Measurements from ENCODE around the gene MAGEL2.
A peak's percentile ranks its signal among the peaks of the same experiment; 100 is the strongest.

Gene MAGEL2

DNA sequence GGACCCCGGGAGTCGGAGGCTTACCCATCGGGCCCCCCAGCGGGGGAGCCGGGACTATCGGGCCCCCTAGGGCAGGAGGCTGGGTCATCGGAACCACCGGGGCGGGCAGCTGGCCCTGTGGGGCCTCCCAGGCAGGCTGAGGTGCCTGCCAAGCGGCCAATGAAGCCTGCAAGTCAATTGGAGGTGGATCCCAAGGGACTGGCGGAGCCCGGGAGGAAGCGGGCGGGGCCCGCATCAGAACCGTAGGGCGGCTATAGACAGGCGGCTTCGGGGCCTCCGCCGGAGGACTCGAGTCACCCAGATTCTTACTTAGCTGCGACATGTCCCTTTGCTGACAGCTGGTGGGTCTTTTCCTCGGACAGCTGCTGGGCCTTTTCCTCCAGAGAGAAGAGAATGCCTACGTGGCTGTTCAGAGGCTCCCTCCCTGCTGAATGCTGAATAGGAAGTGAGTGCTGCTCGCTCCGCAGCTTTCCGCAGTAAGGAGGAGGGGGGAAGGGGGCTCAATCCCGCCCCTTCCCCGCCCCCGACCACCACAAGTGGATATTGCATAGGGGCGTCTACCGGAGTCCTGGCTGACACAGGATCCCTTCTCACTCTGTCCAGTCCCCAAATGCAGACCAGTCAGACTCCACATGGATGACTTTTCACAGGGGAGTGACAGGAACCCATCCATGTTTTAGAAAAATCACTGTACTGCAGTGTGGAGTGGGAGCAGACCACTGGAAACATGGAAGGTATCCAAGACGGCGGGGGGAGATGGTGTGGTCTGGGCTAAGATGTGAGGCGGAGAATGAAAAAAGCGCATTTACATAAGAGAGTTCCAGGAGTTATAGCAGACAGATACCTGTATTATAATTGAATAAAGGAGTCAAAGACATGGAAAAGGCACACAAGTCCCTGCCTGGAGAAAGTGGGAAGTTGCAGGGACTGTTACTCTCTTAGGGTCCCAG is at the start of gene MAGEL2:
MAGEL2 (minus strand) TSS at position 447 of the 950 bp plus-strand sequence; CDS start at position 322, 125 bp downstream.
- no peak for DNase-seq

DNA sequence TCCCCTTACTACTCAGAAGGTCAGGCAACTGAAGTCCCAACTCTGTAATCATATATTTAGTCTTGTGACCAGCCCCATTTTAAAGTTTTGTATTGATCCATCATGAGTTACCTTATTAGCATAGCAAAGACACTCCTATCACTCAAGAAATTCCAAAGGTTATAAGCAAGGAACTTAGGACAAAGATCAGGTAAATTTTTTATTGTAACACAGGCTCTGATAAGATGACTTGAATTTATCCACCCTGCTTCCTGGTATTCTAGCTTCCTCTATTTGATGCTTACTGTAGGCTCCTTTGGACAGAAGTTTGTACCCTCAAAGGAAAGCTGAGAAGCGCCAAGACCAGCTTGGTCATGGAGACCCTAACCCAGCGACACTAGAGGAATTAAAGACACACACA is 47.6 kb upstream of the MAGEL2 start:
- DNase-seq: no peak

DNA sequence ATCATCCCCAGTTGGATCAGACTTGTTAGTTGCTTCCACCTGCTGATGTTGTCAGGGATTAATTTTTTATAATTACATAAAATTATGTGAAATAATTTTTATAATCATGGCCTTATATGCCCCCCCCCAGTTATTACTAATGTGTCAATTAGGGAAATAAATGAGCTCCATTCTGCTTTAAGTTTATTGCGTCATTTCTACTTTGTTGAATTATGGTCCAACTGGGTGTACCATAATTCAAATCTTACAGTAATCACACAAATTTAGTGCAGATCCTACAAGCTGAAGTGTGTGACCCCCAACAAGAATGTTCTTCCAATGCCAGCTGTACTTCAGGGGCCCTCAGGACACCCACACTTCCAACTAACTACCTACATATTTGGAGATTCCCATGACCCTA is 46.9 kb upstream of the MAGEL2 start:
- DNase-seq: no peak

DNA sequence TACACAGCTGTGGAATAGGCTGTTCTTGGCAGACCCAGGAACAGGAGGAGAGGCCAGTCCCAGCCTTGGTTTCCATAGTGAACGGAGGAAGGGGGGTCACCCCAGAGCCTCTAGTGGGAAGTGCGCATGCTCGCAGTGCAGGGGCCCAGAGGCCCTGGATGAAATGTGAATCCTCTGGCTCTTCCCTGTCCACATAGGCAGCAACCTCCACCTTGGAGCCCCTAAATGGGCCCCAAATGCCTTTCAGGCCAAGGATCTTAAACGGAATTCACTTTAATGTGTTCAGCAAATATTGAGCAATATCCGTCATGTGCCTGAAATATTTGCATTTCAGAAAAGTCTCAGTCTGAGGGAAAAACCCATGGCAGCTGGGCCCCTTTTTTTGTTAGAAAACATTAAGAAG is 42.8 kb upstream of the MAGEL2 start:
- DNase-seq: no peak

DNA sequence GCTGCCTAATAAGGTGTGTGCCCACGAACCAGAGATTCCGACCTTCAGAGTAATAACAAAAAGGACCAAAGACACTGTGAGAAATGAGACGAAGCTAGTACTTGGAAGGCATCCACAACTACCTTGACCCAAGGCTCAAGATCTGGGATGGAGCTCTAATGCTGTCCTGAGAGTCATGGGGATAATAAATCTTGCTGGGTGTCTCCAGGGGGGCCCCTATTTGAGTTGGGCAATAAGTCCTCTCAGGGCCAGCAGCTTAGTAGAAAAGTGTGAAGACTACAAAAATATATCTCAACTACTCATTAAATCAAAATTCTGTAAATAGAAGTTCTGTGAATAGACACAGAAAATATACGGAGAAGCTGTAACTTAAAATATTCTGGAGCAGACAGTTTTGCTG is 42.3 kb upstream of the MAGEL2 start:
- DNase-seq: no peak

DNA sequence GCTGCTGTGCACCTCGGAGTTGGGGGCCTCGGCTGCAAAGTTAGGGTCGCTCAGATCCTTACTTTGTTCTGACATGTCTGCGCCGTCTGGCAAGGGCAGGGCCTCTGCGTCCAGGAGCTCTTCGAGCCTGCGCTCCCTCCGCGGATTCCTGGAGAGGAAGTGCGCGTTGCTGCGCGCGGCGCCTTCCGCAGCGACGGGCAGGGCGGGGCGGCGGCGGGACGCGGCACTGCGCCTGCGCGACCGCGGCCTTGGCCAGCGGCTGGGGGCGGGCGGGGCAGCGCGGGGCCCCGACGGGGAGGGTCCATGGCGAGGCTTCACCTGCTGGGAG is 39.4 kb upstream of the MAGEL2 start, which contains the start of gene NDN:
NDN (minus strand) TSS at position 163 of the 328 bp plus-strand sequence; CDS start at position 75, 88 bp downstream.
- DNase-seq: no peak

DNA sequence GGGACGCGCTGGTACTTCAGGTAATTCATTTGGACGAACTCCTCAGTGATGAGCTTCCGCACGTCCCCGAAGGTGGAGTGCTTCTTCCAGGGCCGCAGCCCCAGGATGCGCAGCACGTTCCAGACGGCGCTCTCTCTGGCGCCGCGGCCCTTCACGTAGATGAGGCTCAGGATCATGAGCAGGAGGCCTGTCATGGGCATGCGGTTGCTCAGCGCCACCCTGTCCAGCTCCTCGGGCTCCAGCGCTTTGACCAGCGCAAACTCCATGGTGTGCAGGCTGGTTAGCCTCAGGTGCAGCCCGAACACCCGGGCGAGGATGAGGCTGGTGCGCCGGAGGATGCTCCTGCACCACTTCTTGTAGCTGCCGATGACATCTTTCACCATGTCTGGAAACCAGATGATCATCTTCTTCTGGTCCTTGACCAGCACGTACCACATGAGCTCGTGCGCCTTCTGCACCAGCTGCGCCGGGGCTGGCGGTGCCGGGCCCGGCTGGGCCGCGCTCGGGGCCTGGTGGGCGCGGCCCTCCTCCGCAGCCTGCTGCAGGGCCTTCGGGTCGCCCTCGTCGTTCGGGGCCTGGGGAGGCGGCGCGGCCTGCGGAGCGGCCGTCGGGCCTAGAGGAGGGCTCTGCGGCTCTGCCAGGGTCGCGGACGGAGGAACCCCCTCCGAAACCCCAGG is 38.9 kb upstream of the MAGEL2 start:
- no peak for DNase-seq

DNA sequence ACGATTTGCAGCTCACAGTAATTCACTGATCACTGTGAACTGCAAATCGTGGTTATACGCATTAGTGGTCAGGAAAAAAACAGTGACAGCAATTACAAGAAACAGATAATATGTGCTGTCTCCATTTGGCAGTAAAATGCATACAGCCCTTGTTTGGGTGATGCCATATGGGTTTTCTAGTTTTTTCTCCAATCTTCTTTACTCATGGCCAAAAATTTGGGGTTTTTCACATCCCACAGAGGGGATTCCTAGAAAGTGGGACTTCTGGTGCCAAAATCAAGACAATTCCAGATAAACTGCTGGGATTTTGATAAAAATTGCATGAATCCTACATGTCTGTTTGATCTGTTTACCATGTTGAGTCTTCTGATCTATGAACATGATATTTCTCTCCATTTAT is 23.8 kb upstream of the MAGEL2 start:
- DNase-seq: no peak

DNA sequence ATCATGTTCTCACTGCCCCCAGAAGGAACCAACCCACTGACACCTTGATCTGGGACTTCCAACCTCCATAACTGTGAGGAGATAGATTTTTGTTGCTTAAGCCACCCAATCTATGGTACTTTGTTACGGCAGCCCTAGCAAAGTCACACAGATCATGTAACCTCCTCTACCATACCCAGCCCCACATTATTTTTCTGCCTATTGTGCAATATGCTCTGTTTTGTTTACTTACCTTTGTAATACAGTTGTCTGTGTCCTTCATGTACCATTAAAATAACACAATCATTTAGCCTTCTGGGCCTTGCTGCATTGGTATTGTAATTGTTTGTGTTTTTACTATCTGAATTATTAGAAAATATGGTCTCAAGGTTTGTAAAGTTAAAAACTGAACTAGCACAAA is 23.3 kb upstream of the MAGEL2 start:
- DNase-seq: no peak

DNA sequence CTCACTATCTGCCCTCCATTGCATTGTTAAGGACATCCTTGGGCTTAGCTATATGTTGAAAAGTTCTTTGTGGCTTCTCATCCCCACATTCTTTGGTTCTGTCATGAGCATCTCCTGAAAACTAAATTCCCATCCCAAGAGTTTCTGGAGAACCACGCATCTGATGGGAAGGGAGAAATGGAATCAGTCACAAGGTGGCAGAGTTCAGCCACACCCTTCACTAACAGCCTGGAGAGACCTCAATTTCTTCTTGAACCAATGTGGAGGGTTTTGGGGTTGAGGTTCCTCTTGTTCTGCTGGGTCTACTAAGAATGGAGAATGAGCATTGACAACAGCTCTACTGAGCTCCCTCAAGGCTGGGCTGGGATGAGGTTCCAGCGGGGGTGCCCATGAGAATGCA is 15.6 kb upstream of the MAGEL2 start:
- no peak for DNase-seq

DNA sequence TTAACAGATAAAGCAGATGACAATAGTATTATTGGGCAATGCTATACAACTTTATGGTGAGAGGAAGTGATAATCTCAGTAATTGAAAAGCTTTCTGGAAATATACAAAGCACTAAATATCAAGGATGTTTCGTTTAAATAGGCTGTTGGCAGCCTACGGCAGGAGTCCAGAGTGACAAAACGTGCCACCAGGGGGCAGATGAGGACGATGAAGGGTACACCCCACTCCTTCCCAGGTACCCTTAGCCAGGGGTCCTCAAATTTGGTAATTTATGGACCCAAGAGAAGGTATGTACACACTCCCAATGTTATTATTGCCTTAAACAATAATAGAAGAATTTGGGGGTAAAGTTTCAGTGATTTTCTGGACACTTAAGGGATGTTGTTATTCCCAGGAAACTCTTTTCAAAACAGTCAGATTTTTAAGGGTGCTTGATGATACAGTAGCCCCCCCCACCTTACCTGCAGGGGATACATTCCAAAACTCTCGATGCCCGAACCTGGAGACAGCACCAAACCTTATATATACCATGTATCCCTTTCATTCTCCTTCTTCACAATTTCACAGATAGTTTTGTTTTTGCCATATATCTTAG is 1.4 kb upstream of the MAGEL2 start:
- peak; percentile 11 for DNase-seq

DNA sequence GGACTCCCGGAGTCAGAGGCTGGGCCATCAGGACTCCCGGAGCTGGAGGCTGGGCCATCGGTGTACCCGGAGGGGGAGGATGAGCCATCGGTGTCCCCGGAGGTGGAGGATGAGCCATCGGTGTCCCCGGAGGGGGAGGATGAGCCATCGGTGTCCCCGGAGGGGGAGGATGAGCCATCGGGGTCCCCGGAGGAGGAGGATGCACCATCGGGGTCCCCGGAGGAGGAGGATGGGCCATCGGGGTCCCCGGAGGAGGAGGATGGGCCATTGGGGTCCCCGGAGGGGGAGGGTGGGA is 719 bp downstream of the MAGEL2 start:
- no peak for DNase-seq

DNA sequence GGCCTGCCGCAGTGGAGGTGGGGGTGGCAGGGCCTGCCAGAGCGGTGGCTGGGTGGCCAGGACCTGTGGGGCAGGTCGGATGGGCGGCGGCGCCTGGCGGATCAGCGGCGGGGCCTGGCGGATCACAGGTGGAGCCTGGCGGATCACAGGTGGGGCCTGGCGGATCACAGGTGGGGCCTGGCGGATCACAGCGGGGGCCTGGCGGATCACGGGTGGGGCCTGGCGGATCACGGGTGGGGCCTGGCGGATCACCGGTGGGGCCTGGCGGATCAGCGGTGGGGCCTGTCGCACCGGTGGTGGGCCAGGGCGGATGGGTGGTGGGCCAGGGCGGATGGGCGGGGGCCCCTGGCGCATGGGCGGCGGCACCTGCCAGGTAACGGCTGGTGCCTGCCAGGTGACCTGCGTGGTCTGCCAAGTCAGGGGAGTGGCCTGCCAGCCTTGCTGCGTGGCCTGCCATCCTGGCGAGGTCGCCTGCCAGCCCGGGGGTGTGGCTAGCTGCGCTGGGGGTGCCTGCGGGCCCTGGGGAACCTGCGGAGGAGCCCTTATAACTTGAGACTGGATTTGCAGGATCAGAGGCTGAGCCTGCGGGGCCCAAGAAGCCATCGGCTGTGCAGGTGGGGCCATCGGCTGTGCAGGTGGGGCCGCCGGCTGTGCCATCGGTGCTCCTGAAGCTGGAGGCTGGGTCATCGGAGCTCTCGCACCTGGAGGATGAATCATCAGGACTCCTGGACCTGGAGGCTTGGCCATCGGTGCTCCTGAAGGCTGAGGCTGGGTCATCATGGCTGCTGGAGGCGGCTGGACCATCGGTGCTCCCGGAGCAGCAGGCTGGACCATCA is 1.3 kb downstream of the MAGEL2 start:
- DNase-seq: no peak

DNA sequence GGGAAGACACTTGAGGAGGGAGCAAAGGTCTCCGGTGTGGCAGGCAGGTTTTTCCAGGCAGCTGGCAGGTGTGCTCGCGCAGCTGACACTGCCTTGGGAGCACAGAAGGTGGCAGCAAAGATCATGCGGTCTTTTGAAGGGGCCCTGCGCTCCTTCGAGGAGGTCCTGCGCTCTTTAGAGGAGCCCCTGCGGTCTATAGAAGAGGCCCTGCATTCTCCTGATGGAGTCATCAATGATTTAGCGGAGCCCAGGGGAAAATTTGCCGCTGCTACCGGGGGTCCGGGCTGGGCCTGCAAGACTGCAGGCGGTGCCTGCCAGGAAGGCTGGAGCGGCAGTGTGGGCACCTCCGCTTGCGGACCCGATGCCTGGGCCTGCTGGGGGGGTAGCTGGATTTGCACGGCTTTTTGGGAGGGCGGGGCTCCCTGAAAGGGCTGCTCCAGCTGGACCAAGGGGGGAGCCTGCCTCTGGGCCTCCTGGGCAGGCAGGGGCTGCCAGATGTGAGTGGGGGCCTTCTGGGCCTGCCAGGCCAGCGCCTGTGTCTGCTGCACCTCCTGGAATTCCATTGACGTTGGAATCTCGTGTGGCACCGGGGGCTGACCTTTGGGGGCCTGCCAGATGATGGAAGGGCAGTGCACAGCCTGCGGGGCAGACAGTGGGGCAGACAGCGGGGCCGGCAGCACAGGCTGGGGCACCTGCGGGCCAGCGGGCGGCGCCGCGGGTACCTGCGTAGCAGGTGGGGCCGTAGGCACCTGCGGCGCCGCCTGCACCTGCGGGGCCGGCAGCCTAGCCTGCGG is 2.1 kb downstream of the MAGEL2 start:
- DNase-seq: no peak

DNA sequence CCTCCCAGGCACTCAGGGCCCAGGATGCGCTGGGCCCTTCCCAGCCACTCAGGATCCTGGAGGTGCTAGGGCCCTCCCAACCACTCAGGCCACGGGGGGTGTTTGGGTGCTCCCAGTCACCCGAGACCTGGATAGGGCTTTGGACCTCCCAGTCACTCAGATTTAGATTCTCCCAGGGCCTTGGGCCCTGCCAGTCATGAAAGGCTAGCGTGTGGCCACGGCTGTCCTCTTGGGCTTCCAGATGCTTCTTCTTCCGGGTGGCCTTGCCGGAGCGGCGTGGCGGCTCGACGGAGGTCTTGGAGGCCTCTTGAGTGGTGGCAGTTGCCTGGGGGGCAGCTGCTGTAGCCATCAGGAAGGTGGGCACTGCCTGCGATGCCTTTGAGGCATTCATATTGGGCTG is 2.8 kb downstream of the MAGEL2 start:
- no peak for DNase-seq

DNA sequence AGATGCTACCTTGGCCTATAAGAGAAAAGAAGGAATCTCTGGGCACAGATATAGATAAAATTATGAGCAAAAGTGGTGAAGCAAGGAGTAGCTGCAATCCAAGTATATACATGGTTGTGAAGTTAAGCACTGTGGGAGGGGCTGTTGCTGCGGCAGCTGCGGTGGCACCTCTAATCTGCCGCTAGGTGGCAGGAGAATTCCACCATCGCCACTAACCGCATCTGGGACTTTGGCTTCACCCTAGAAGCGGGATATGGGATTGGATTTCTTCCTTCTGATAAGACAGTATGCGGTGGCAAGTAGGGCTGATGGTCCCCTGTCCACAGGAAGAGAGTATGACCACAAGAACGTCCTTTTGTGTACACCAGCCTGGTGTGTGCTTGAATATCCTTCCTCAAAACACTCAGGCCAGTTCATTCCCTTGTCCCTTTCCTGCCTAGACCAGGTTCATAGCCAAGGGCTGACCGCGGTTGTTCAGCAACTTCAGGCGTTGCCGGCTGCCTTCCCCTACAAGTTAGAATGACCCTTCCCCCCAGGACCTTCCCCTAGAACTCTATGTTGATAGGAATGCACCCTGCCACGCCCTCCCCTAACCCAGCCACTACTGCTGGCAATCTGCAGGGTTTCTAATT is 5.1 kb downstream of the MAGEL2 start:
- peak; percentile 42 for DNase-seq

DNA sequence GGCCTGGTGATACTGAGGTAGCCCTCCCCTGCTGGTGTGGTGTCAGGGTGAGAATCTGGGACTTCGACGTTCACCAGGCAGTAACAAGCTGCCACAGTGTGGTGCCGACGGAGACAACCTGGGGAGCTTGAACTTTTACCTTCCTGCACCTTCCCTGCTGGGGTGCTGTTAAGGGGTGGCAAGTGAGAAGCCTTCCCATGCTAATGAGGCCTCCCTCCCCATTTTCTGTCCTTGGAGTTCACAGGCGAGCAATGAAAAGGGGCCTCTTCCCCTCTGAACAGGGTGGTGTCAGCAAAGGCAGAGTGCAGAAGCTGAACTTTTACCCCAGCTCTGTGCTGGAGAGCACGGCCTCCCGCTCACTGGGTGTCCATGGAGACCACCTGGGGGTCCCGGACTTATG is 13.5 kb downstream of the MAGEL2 start:
- no peak for DNase-seq

DNA sequence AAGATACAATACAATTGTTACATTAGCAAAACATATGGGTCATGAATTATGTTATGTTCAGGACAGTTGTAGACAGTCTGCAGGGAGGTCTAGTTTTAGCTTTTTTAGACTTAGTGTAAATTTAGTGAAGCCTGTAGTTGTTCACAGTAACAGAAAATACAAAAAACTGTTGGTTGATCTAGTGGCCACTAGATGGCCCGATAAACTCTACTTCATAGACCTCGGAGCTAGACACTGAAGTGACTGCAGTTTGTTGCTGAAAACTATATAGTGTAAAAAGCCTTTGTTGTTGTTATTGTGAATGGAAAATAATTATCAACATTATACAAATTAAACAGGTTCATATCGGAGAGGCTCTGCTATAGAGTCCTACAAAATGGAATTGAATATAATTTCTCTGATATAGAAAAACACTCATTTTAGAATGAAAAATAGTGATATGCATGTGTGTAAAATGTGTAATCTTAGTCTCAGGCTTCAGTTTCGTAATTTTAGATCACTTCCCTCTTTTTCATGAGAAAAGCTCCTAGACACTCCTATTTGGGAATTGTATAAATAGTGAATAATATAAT is 18.3 kb downstream of the MAGEL2 start:
- peak; percentile 34 for DNase-seq

DNA sequence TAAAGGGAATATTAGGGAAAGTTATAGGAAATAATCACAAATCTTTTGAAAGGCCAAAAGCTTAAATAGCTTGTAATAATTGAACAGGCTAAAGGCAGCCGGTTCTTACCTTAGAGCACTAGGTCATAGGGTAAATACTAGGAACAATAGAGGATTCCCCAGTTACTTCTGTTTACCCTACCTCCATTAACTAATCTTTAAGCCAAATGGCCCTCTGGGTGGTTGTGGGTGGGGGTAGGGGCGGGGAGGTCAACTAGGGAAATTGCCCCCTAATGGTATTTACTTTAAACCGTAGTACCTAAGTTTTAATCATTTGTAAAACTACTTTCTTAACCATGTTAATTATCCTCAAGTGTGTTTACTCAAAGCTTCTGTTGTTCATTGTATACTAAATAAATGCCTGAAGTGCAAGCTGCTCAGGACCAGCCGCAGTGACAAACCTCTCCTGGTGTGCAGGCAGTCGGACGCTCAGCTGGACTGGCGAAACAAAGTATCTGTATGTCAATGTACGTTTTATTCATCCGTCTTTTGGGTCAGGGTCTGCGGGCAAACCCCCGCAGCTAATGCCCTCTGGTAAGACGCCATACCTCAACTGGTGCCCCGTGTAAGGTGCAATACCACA is 18.9 kb downstream of the MAGEL2 start:
- peak; percentile 71 for DNase-seq

DNA sequence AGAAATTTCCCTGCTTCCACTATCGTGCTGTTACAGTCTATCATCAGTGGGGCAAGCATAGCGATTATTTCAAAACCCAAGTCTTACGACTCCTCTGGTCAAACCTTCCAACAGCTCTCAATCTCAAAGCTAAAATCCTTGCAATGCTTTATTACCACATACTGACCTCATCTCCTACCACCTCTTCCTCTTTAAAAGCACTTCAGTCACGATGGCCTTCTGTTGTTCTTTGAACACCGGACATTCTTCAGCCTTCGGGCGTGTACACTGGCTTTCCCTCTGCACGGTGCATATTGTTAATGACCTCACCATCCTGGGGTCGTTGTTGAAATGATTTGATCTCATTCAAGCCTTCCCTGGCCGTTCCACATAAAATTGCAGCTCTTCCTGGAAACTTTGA is 31.1 kb downstream of the MAGEL2 start:
- DNase-seq: no peak

DNA sequence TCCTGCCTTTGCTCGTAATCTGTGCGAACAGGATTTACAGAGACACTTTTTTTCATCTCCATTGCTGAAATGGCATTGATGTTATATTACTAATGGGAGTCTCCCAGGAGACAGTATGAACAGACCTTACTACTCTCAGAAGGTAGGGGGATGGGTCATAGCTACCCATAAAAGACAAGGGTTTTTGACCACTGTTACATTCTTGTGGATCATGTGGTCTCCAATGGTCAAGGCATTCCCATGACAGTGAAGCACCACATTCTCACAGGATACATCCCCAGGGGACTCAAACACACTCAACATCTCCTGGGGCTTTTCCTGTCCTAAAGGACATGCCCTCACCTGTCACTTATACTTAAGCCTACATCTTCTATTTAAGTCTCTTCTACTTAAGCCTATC is 41.4 kb downstream of the MAGEL2 start:
- DNase-seq: no peak

All from NCI-H748 treated with DMSO at 0.1 percent for 48 hours (cell line).